ENCODE data around the gene TMEM119.

TMEM119 gene

DNA sequence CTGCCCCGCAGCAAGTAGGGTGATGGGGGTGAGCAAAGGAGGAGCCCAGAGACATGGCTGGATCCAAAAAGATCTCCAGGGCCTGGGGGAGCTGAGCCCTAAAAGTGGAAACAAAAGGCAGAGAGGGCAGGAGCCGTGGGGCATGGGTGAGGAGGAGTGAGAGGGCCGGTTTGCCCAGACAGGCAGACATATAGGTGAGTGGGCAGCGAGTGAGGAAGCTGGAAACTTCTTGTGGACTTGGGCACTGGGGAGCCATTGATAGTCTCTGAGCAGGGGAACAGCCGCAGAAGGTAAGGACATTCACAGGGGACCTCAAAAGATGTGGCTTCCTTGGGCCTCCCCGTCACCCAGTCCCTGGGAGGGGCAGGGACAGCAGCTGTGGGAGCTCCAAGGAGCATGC lies 16.8 kb upstream of the TMEM119 start:
- DNase-seq = no peak

DNA sequence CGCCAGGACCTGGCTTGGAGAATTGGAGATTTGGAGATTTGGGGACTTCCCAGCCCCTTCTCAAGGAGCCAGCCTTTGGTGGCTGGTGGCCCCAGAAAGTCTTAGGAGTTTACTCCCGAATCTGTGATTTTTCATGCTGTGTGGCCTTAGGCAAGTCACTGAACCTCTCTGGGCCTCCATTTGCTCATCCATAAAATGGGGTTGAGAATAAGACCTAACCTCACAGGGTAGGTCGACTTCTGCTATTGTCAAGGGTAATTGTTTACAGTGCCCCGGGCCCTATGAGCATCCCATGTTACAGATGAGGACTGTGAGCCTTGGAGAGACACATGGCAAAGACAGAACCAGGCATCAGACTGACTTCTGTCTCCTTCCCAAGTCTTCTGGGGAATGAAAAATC lies 16.2 kb upstream of the TMEM119 start:
- DNase-seq = no peak

DNA sequence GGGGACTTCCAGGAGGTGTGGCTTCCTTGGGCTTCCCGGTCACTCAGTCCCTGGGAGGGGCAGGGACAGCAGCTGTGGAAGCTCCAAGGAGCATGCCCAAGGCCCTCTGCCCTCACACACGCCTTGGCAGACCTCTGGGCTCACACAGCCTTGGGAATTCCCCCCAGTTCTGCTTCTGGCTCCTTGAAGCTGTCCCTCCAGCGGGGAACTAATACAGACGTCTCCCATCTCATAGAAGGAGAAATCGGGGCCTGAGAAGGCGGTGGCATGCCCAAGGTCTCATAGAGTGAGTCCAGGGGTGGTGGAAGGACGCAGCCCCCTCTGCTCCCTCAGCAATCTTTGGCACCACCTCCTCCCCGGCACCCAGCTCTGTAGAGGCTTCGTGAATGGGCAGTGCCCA lies 15.7 kb upstream of the TMEM119 start:
- DNase-seq = no peak

DNA sequence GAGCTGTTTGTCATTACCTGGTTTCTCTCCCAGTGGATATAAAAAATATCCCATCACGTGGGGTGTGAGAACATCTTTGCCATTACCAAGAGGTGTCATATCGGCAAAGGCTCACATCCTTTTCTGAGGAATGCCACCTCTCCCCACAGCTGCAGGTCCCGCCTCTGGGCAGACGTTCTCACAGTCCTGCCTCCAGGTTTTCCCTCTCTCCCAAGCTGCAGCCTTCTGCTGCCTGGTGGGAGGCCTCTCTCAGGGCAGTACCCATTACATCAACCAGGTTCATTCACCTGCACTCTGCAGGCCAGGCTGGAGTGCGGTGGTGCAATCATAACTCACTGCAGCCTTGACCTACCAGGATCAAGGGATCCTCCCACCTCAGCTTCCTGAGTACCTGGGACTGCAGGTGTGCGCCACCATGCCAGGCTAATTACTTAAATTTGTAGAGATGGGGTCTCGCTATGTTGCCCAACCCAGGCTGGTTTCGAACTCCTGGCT lies 15.0 kb upstream of the TMEM119 start:
- no peak for DNase-seq

DNA sequence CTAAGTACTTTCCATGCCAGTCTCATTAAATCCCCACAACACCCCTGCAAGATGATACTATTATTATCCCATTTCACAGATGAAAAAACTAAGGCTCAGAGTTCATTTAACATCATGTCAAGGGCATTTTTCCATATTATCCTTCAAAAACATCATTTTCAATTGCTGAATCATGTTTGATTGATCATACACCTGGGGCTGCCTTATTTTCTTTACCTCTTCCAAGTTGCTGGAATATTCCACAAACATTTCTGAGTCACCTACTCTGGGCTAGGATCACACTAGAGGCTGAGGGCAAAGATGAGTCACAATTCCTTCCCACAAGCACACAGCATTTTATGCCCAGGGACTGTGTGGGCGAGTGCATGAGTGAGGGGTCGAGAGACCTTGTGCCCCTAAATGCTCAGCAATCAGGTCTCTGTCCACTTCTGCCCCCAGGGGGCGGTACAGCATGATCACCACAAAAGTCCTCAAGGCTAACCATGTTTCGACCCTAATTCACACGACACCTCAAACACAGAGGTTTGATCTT lies 14.1 kb upstream of the TMEM119 start:
- peak; percentile 46 for DNase-seq

DNA sequence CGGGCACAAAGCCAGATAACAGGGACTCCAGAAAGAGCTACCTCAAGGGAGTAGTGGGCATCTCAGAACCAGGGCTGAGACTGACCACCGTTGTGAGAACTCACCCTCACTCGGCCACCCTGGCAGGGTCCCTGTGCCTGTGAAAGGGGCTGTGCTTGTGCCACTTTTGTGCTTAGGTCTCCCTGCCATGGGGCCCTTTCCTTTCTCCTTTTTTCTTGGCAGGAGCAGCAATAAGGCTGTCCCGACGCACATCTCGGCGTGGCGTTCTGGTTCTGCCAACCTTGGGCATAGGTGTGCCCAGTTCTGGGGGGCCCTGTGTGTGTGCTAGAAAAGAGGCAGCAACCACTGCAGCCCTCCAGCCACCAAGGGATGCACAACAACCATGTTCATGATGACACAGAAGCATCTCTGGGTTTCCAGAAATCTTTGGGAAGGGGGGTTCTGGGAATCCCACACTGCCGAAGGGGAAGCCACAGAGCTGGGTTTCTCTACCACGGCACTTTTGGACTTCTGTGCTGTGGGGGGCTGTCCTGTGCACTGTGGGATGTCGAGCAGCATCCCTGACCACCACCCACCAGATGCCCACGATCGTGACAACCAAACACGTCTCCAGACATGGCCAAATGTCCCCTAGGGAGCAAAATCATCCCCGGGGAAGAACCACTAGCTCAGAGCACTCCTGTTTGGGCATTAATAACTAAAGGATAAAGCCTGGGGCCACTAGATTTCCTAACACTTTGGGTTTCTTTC lies 13.1 kb upstream of the TMEM119 start:
- DNase-seq = no peak

DNA sequence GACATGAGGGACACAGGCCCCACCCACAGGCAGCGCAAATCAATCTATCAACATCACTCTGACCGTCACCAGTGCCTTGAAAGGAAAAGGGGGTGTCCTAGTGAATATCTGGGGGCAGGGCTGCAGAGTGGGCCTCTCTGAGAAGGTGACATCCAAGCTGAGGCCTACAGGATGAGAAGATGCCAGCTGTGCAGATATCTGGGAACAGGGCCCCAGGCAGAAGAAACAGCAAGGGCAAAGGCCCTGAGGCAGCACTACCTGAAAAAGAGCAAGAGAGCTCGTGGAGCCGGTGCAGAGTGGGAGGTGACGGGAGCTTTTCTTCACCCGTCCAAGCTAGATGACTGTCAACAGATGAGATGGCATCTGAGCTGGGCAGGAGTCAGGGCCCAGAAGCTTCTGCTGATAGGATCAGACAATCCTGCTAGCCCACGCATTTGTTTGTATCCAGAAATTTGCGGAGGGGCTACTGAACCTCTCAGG lies 12.5 kb upstream of the TMEM119 start:
- no peak for DNase-seq

DNA sequence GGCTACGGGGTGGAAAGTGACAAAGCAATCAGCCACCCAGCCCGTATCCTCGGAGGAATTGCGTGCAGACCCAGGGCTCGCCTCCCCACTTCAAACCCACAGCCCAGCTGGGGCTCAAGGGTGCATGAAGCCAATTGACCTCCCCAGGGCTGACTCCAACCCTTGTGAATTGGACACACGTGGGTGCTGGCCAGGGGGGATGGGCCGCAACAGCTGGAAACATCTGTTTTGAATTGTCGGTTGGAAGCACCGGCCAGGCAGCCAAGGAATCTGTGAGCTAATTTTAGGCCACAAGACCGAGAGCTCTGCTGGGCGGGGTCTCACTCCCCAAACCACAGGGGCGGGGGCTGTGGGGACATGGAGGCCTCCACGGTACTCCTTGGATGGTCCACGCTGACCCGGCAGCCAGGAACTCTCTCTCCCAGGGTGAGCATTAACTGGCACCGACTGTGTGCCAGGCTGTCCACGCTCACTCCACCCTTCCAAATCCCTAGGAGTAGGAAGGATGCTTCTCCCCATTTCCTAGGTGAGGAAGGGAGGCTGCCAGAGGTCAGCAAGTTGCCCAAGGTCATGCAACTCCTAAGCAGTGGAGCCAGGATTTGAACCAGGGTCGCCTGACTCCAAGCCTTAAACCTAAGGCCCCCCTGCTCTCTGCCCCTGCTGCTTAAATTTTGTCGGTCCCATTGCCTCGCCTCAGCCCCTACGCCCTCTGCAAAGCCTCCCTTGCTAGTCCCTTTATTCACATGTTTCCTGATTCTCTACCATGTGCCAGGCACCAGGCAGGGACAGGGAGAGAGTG lies 11.9 kb upstream of the TMEM119 start:
- DNase-seq = no peak

DNA sequence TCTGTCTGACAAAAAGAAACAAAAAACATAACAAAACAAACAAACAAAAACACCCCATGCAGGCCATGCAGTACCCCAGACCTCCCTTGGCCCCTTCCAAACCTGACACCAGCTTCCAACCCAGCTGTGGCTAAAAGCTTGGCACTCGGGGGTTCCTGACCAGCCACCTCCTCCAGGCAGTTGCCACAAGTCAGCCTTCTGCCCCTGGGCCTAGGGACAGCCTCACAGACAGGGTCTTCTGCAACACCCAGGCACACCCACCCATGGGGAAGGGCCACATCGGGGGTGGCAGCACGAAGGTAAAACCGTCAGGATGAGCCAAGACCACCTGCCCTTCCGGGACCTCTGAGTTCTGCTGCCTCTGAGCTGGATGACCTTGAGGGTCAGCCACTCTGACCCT lies 10.7 kb upstream of the TMEM119 start:
- no peak for DNase-seq

DNA sequence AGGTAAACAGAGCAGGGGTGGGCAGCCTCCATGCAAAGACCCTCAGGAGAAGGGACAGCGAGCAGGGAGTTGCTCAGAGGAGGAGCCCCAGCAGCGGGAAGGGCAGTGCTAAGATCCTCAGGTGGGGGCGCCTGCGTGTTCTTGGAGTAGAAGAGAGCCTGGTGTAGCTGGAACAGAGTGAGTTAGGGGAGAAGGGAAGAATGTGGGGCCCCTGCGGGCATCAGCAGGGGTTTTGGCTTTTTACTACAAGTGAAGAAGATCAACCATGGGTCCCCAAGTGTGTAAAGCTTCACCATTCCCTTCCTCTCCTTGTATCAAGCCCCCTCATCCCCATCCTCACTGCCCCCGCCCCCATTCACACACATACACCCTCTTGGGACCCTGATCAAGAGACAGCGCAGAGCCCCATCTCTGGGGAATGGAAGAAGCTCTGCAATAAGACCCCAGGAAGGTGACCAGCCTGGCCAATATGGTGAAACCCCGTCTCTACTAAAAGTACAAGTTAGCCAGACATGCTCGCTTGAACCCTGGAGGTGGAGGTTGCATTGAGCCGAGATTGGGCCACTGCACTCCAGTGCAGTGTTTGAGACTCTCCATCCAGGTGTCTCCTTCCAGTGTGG lies 10.2 kb upstream of the TMEM119 start:
- no peak for DNase-seq

DNA sequence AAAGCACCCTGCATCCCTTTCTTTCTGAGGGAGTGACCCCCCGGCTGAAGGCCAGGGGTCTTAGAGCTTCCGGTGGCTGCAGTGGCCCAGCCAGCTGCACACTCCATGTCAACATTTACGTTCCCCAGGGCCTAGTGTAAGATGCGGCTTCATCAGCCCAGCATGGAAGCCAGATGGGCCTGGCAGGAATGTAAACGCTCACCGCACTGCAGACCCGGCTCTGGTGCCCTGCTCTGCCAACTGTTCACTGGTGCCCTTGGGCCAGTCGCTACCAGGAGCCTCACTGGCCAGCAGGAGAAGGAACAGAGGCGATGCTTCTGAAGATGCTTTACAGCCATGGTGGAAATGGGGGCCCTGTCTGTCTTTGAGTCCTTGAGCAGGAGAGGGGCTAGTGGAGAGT lies 8.6 kb upstream of the TMEM119 start:
- DNase-seq = no peak

DNA sequence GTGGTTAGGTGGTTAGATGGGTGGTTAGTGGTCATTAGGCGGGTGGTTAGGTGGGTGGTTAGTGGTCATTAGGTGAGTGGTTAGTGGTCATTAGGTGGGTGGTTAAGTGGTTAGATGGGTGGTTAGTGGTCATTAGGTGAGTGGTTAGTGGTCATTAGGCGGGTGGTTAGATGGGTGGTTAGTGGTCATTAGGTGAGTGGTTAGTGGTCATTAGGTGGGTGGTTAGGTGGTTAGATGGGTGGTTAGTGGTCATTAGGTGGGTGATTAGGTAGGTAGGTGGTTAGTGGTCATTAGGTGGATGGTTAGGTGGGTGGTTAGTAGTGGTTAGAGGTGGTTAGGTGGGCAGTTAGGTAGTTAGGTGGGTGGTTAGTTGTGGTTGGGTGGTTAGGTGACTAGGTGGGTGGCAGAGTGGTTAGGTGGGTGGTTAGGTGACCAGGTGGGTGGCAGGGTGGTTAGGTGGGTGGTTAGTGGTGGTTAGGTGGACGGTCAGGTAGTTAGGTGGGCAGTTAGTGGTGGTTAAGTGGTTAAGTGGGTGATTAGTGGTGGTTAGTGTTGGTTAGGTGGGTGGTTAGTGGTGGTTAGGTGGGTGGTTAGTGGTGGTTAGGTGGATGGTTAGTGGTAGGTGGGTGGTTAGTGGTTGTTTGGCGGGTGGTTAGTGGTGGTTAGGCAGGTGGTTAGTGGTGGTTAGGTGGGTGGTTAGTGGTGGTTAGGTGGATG lies 8.0 kb upstream of the TMEM119 start:
- DNase-seq = no peak

DNA sequence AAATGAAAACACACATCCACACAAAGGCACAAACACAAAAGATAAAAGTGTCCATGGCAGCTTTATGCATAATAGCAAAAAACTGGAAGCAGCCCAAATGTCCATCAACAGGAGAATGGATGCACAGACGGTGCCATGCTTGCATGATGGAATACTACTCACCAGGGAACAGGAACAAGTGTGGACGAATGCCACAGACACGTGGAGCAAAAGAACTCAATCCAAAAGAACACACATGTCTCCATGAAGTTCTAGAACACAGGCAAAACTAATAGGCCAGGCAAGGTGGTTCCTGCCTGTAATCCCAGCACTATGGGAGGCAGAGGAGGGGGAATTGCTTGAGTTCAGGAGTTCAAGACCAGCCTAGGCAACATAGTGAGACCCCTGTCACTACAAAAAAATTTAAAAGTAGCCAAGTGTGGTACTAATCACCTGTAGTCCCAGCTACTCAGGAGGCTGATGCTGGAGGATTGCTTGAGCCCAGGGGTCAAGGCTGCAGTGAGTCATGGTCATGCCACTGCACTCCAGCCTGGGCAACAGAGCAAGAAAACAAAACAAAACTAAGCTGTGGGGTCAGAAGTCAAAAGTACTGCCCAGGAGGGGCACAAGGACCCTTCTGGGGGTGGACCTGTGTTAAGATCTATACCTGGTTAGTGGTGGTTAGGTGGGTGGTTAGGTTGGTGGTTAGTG lies 7.3 kb upstream of the TMEM119 start:
- DNase-seq = no peak

DNA sequence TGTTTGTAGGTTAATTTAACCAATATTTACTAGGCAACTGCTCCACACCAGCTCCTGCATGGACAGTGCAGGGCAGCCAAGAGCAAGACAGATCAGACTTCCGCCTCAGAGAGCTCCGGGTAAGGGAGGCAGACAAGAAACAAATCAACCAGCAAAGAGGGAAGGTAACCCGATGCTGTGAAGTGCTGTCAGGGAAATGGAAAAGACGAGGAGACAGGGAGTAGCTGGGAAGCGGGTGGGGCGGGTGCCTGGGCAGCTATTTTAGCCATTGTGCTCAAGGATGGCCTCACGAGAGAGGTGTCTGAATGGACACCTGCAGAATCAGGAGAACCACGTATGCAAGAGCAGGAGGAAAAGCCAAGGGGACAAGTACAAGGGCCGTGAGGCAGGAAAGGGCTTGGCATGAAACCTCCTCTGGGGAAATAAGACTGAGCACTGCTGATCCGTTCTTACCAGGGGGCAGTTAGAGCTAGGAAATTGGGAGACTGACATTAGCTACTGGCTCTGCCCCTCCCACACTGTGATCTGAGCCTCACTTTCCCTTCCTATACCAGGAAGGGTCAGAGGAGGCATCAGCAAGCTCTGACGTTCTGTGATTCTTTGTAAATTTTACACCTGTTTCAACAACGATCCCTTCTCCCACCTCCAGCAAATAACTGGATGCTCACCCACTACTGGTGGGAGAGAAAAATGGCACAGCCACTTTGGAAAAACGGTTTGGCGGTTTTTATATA lies 6.5 kb upstream of the TMEM119 start:
- DNase-seq = no peak

DNA sequence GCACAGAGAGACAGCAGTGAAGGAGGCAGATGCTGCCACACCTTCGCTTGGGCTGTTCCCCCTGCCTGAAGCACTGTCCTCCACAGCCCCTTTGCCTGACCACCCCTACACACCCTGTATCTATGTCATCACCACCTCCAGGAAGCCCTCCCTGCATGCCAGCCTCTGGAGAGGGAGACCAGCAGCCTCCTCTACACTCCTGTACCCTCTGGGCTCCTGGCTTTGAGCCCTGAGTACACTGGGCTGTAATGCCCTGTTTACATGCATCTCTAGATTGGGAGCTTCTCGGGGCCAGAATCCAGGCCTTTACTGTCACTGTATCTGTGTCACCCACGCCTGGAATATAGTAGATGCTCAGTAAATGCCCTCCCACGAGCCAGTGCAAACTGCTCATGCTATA lies 5.9 kb upstream of the TMEM119 start:
- DNase-seq = no peak

DNA sequence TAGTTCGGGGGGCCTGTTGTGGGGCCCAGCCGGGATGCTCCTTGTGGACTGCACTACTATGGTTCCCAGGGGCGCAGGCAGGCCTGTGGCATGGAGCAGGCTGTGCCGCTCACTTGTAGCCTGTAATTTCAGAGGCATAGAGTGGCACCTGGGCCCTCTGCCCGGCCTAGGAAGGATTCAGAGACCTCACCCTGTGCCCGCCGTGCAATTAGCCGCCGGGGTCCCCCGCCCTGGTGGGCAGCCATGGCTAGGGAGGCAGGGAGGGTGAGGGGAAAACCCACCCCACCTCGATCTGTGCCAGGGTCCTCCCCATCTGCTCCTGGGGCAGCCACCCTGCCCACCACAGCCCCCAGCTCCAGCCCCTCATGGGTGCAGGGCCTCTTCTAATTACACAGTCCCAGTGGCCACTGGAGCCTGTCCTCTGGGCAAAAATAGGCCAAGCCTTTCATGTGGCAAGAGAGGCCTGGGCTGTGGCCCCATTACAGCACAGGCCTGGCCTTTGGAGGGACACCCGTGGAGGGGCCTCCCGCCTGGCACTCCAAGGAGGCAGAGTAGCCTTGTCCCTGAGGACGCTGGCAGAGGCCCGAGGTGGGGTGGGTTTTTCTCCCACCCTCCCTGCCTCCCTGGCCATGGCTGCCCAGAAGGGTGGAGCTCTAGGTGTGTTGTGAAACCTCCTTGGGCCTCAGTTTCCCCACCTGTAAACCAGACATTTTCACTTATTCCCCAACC lies 5.3 kb upstream of the TMEM119 start:
- no peak for DNase-seq

DNA sequence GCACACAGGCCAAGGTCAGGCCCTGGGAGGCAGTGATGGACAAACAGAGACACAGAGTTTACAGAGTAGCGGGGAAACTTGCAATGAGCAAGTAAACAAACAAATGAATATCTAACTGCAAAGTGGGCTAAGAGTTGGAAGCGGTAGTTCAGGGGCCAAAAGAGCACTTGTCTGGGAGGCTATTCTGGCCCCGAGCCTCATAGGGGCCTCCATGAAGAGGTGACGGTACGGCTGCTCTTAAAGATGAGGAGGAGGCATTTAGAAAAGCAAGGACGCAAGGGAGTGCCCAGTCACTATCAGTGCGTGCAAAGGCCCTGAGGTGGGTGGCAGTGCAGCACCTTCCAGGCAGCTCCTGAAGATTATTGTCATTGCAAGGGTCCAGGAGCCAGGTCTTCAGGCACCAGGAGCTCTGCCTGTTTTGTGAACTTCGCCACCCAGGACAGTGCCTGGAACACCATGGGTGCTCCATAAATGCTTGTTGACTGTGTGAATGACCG lies 4.4 kb upstream of the TMEM119 start:
- no peak for DNase-seq

DNA sequence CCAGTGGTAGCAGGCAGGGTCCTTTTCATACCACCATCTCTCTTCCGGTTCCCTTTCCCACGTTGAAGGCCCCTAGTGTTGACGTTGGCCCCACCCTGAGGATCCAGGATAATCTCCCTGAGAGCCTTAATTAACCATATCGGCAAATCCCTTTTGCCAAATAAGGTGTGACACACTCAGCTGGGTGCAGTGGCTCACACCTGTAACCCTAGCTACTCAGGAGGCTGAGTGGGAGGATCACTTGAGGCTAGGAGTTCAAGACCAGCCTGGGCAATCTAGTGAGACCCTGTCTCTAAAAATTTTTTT lies 2.8 kb upstream of the TMEM119 start:
- DNase-seq = no peak

DNA sequence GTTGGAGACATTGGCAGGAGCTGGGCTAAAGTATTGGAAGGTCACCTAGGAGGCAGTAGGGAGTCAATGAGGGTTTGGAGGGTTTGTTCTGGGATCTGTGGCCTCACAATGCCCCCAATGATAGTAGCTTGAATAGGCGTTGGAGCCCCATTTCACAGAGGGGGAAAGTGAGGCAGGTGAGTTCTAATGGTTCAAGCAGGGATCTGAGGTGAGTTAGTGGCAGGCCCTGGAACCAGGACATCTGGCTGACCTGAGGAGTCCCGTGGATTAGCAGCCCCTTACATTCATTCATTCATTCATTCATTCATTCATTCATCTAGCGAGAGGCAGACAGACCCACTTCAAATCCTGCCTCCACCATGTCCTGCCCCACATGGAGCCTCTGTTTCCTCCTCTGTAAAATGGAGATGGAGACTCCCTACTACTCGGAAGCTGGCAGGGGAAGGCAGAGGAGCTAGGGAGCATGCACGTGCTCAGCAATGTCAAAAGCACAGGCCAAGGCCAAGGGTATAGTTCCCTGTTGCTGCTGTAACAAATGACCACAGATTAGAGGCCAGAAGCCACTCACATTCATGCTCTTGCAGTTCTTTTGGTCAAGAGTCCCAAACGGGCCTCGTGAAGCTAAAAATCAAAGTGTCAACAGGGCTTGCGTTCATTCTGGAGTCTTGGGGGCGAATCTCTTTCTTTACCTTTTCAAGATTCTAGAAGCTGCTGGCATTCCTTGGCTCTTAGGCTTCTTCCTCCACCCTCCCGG lies 2.2 kb upstream of the TMEM119 start:
- DNase-seq = no peak

DNA sequence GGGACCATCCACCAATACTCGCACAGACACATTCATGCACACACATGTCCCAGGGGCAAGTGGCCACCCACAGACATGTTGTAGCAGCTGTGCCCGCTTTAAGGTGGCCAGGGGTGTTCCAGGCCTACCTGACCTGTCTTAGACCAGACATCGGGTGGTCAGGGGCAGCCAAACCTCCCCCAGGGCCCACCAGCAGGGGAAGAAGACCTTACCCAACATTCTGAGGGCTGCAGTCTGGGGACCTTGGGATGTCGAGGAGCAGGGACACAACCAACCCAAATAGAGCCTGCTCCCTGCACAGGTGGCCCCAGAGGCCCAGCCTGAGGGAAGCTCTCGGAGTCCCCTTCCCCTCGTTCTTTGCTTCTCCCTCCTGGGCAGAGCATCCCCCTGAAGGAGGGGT lies 1.7 kb upstream of the TMEM119 start:
- DNase-seq = no peak
